Fibroblast of pulmonary artery (primary cell): Measurements from ENCODE around the gene MRPL22.

ENCODE experiments used
- DNase-seq: peaks from one replicate; pipeline ENCODE4 v3.0.0-alpha.2; 2010; ENCODE audit warnings: low read depth
- H3K4me3 ChIP-seq: replicated peaks from 2 replicates; pipeline ENCODE4 v1.5.1; 2011; ENCODE audit warnings: low read depth, mild to moderate bottlenecking, control low read depth, low read length, moderate library complexity
- CTCF ChIP-seq: IDR thresholded peaks from 2 replicates; pipeline ENCODE4 v1.5.1; 2011; ENCODE audit warnings: mild to moderate bottlenecking, control low read depth, low read length, inconsistent platforms; ENCODE audit errors: missing control alignments

MRPL22 gene

GRCh38 chr5:154962494-154962893 lies 21.6 kb downstream of the MRPL22 start:
- no peak for DNase-seq
- TF ChIP-seq CTCF, result no peak
- H3K4me3 ChIP-seq, result no peak overlapping the region

GRCh38 chr5:154966081-154966841 lies 25.4 kb downstream of the MRPL22 start:
- DNase-seq, result peak; percentile 61
- H3K4me3 ChIP-seq, result peak overlapping the region; percentile 6
- TF ChIP-seq CTCF, result no peak

GRCh38 chr5:154966874-154967273 lies 26.0 kb downstream of the MRPL22 start:
- peak overlapping the region; percentile 12 for H3K4me3 ChIP-seq
- no peak for TF ChIP-seq CTCF
- no peak for DNase-seq

- DNase-seq, result peak; percentile 35
- peak overlapping the region; percentile 20 for H3K4me3 ChIP-seq
- TF ChIP-seq CTCF, result peak; percentile 72
Observed at GRCh38 chr5:154967421-154968024, 26.6 kb downstream of the MRPL22 start.

GRCh38 chr5:154968953-154969352 lies 28.1 kb downstream of the MRPL22 start:
- no peak overlapping the region for H3K4me3 ChIP-seq
- no peak for TF ChIP-seq CTCF
- no peak for DNase-seq

- DNase-seq, result peak; percentile 33
- no peak overlapping the region for H3K4me3 ChIP-seq
- no peak for TF ChIP-seq CTCF
Observed at GRCh38 chr5:154970759-154971158, 29.9 kb downstream of the MRPL22 start.
